ENCODE measurements around the gene NLN. TPM values are rescaled to one million over a fixed set of nuclear protein-coding genes. Genes with fewer than 3 reads are reported as not detected.

Gene NLN
- total and polyA plus RNA-seq, 2 donors (not counting 1 experiment from before 2014, with no cell fraction given), result 1.7 to 6.8 TPM

DNA sequence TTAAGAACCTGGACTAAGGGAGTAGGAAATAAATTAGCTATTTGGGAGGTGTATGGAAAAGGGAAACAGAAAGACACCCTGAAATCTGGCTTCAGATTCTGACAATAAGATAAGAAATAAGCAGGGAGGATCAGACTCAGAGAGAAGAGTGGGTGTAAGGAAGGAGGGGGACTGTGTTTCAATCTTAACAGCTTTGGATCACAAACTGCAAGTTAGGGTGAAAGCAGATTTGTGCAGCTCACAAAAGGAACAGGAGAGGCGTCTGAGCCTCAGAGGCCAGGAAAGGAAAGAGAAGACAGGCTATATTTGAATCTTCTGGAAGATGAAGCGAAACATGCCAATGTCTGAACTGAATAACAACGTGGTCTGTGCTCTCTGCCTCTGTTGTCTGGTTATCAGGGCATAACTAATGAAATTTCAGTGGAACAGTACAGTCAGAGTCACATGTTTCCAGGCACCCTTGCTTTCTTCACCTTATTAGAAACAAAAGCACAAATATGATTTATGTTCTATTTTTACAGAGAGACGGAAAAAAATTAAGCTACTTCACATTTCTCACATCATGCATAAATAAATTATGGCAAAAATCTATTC, 26.7 kb upstream of the NLN start:
- ChIA-PET CTCF (interaction anchor here (0.6 kb wide), 1 partner anchor 18 kb away, joined by 4 read pairs; no protein-coding TSS in a partner anchor), POLR2A (no interaction called here)
- Histone ChIP-seq H3K4me2 (replicated peaks; ENCODE audit: low read depth, low read length, poor library complexity, severe bottlenecking) (peak overlapping the region; percentile 28), H3K4me3 (ENCODE audit: control extremely low read depth in 1 of 5, extremely low read depth in 1 of 5, insufficient read depth in 1 of 5, low read depth in 2 of 5, low read length in 4 of 5) (no peak overlapping the region), H3K79me2 (ENCODE audit: control insufficient read depth, insufficient read depth, low read length) (no peaks in the 10 kb centered on the region), H3K4me1 (ENCODE audit: control insufficient read depth in 2 of 2, insufficient read depth in 2 of 2, low read length in 2 of 2) (peaks cover 18 to 23% of the 10 kb centered on the region in 2 donors), H3K9me3 (ENCODE audit: control extremely low read depth in 1 of 3, control insufficient read depth in 2 of 3, insufficient read depth in 1 of 3, low read length in 2 of 3) (no peaks in the 10 kb centered on the region), H3K27me3 (replicated peaks in 1 of 4; ENCODE audit: control extremely low read depth in 1 of 4, control insufficient read depth in 3 of 4, insufficient read depth in 4 of 4, low read length in 3 of 4) (no peaks in the 10 kb centered on the region), H4K20me1 (ENCODE audit: control insufficient read depth, insufficient read depth, low read length, poor library complexity, severe bottlenecking) (no peaks in the 10 kb centered on the region), H3K9ac (ENCODE audit: low read length) (peak overlapping the region; percentile 2), H3K27ac (ENCODE audit: low read length in 2 of 2) (no peak overlapping the region), H3K36me3 (replicated peaks in 1 of 2; ENCODE audit: control extremely low read depth in 1 of 2, control insufficient read depth in 1 of 2, extremely low read depth in 1 of 2, insufficient read depth in 2 of 2, low read length in 1 of 2) (peaks cover 2 to 8% of the 10 kb centered on the region in 2 experiments), H2AFZ (ENCODE audit: insufficient read depth, low read depth, low read length, poor library complexity, severe bottlenecking) (no peak overlapping the region)
- no peak overlapping the region for H3K4me3 Mint-ChIP-seq
- H3K9me3 Mint-ChIP-seq (ENCODE audit: insufficient read depth), result no peaks in the 10 kb centered on the region
- WGBS (ENCODE audit: insufficient coverage), result 65% methylated on average over 2 of the region's 4 CpGs
- H3K4me1 Mint-ChIP-seq, result peaks cover 18% of the 10 kb centered on the region
- no peaks in the 10 kb centered on the region for H3K27me3 Mint-ChIP-seq
- DNase-seq, result no peak
- ATAC-seq (ENCODE audit: low read depth), result peak; percentile 60
- H3K27ac Mint-ChIP-seq, result no peak overlapping the region
- intact Hi-C loops (cut with micrococcal nuclease), result no loop called here
- TF ChIP-seq, protein P1, sequence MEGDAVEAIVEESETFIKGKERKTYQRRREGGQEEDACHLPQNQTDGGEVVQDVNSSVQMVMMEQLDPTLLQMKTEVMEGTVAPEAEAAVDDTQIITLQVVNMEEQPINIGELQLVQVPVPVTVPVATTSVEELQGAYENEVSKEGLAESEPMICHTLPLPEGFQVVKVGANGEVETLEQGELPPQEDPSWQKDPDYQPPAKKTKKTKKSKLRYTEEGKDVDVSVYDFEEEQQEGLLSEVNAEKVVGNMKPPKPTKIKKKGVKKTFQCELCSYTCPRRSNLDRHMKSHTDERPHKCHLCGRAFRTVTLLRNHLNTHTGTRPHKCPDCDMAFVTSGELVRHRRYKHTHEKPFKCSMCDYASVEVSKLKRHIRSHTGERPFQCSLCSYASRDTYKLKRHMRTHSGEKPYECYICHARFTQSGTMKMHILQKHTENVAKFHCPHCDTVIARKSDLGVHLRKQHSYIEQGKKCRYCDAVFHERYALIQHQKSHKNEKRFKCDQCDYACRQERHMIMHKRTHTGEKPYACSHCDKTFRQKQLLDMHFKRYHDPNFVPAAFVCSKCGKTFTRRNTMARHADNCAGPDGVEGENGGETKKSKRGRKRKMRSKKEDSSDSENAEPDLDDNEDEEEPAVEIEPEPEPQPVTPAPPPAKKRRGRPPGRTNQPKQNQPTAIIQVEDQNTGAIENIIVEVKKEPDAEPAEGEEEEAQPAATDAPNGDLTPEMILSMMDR (IDR thresholded peaks at IDR 0.05), result no peak
- TF ChIP-seq EZH2 (IDR thresholded peaks at IDR 0.05; ENCODE audit: borderline replicate concordance, insufficient read depth, low read depth, low read length, poor library complexity, severe bottlenecking), result no peak

DNA sequence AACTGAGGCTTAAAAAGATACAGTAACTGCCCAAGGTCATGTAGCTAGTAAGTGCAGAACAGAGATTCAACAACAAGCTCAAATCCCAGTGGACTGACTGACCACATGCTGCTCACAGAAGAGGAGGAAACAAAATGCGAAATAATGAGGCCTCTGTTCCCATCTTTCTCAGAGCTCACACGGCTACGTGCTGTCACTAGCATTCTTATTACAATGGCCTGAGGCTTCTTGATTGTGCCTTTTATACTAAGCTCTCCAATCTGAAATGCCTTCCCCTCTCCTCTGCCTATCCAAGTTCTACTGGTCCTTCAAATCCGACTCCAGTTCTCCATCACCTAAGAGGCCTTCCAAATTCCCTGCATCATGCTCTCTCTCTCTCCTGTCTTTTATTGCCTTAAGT, 26.1 kb upstream of the NLN start:
- Histone ChIP-seq H4K20me1 (ENCODE audit: control insufficient read depth, insufficient read depth, low read length, poor library complexity, severe bottlenecking) (no peaks in the 10 kb centered on the region), H3K4me3 (ENCODE audit: control extremely low read depth in 1 of 5, extremely low read depth in 1 of 5, insufficient read depth in 1 of 5, low read depth in 2 of 5, low read length in 4 of 5) (no peak overlapping the region), H2AFZ (ENCODE audit: insufficient read depth, low read depth, low read length, poor library complexity, severe bottlenecking) (no peak overlapping the region), H3K36me3 (replicated peaks in 1 of 2; ENCODE audit: control extremely low read depth in 1 of 2, control insufficient read depth in 1 of 2, extremely low read depth in 1 of 2, insufficient read depth in 2 of 2, low read length in 1 of 2) (peaks cover 2 to 8% of the 10 kb centered on the region in 2 experiments), H3K27ac (ENCODE audit: low read length in 2 of 2) (no peak overlapping the region), H3K27me3 (replicated peaks in 1 of 4; ENCODE audit: control extremely low read depth in 1 of 4, control insufficient read depth in 3 of 4, insufficient read depth in 4 of 4, low read length in 3 of 4) (no peaks in the 10 kb centered on the region), H3K9me3 (ENCODE audit: control extremely low read depth in 1 of 3, control insufficient read depth in 2 of 3, insufficient read depth in 1 of 3, low read length in 2 of 3) (no peaks in the 10 kb centered on the region), H3K9ac (ENCODE audit: low read length) (no peak overlapping the region), H3K4me1 (ENCODE audit: control insufficient read depth in 2 of 2, insufficient read depth in 2 of 2, low read length in 2 of 2) (peaks cover 18 to 23% of the 10 kb centered on the region in 2 donors), H3K4me2 (replicated peaks; ENCODE audit: low read depth, low read length, poor library complexity, severe bottlenecking) (no peak overlapping the region), H3K79me2 (ENCODE audit: control insufficient read depth, insufficient read depth, low read length) (no peaks in the 10 kb centered on the region)
- no peaks in the 10 kb centered on the region for H3K9me3 Mint-ChIP-seq (ENCODE audit: insufficient read depth)
- no peak for ATAC-seq (ENCODE audit: low read depth)
- TF ChIP-seq EZH2 (IDR thresholded peaks at IDR 0.05; ENCODE audit: borderline replicate concordance, insufficient read depth, low read depth, low read length, poor library complexity, severe bottlenecking), result no peak
- TF ChIP-seq, protein P1 (IDR thresholded peaks at IDR 0.05), result no peak
- POLR2A ChIA-PET, result no interaction called here
- no peak overlapping the region for H3K4me3 Mint-ChIP-seq
- 100% methylated on average over 4 of the region's 4 CpGs for WGBS (ENCODE audit: insufficient coverage)
- no peak for DNase-seq
- H3K27me3 Mint-ChIP-seq, result no peaks in the 10 kb centered on the region
- peaks cover 18% of the 10 kb centered on the region for H3K4me1 Mint-ChIP-seq
- CTCF ChIA-PET, result interaction anchor here (0.6 kb wide), 1 partner anchor 19 kb away, joined by 4 read pairs; no protein-coding TSS in a partner anchor
- H3K27ac Mint-ChIP-seq, result no peak overlapping the region
- intact Hi-C loops (cut with micrococcal nuclease), result no loop called here

All from B cell (primary cell).